H1 (cell line): ENCODE measurements around the gene TRDN. TPM values are rescaled to one million over a fixed set of nuclear protein-coding genes. Genes with fewer than 3 reads are reported as not detected.

Experiments
- CTCF ChIA-PET: fragments of 300-600 bp; sonication (Branson Sonifier 250); formaldehyde crosslinking; loops from one replicate; lab custom pipeline; 2021; ENCODE audit not compliant: partially characterized antibody; lab: Charles Lee
- POLR2A ChIA-PET: fragments of 300-600 bp; sonication (Branson Sonifier 250); formaldehyde crosslinking; loops from one replicate; lab custom pipeline; 2021; ENCODE audit warnings: inconsistent platforms; ENCODE audit not compliant: partially characterized antibody; lab: Charles Lee
- DNase-seq, 2 experiments: peaks; one replicate each; pipeline versions ENCODE4 v3.0.0 to v3.0.0-alpha.2; 2010 to 2022; ENCODE audit warnings: low spot score in 2 of 2, low read depth in 1 of 2, mixed read lengths in 1 of 2
- FAIRE-seq: peaks from 2 replicates; lab custom pipeline; 2011; peaks lifted over from hg19 to GRCh38; lab: Jason Lieb, UNC
- H2AFZ ChIP-seq: 2 replicates; pipeline ENCODE4 v1.8.1; 2012; ENCODE audit warnings: low read length, inconsistent platforms
- H2AK5ac ChIP-seq: 2 replicates; pipeline ENCODE4 v1.6.1; 2013; ENCODE audit warnings: low read depth, low read length
- H2BK120ac ChIP-seq: replicated peaks from 2 replicates; pipeline ENCODE3; 2013; ENCODE audit warnings: low read depth, low read length, inconsistent platforms
- H2BK12ac ChIP-seq: 2 replicates; pipeline ENCODE4 v1.6.1; 2013; ENCODE audit warnings: low read depth, low read length
- H2BK15ac ChIP-seq: 2 replicates; pipeline ENCODE4 v1.6.1; 2013; ENCODE audit warnings: low read length
- H2BK20ac ChIP-seq: 2 replicates; pipeline ENCODE4 v1.6.1; 2013; ENCODE audit warnings: low read length
- H2BK5ac ChIP-seq: 2 replicates; pipeline ENCODE4 v1.6.1; 2013; ENCODE audit warnings: low read depth, low read length
- H3K14ac ChIP-seq: 2 replicates; pipeline ENCODE4 v1.6.1; 2013; ENCODE audit warnings: inconsistent platforms; ENCODE audit not compliant: insufficient read length
- H3K18ac ChIP-seq: 2 replicates; pipeline ENCODE4 v1.6.1; 2013; ENCODE audit warnings: low read length; ENCODE audit errors: extremely low read depth
- H3K23ac ChIP-seq: 2 replicates; pipeline ENCODE4 v1.6.1; 2013; ENCODE audit warnings: inconsistent platforms; ENCODE audit not compliant: insufficient read length
- H3K23me2 ChIP-seq: 2 replicates; pipeline ENCODE4 v1.6.1; 2013; ENCODE audit warnings: low read depth, low read length
- H3K27ac ChIP-seq: 2 replicates; pipeline ENCODE4 v1.6.1; 2011; ENCODE audit warnings: low read depth, low read length, inconsistent platforms
- H3K27me3 ChIP-seq, 4 experiments: replicated peaks in 1 of 4; 1 replicate in 1 of 4; 2 replicates in 3 of 4; pipeline versions ENCODE4 v1.6.1 to v1.8.1; 2011 to 2013; ENCODE audit warnings: low read length in 3 of 4, mild to moderate bottlenecking in 3 of 4, inconsistent platforms in 2 of 4, mixed read lengths in 2 of 4, moderate library complexity in 1 of 4; ENCODE audit not compliant: control insufficient read depth in 3 of 4, insufficient read depth in 3 of 4; ENCODE audit errors: extremely low read depth in 1 of 4
- H3K36me3 ChIP-seq, 4 experiments: 2 replicates each; pipeline versions ENCODE4 v1.6.1 to v1.8.1; 2011 to 2013; ENCODE audit warnings: mild to moderate bottlenecking in 4 of 4, low read length in 3 of 4, moderate library complexity in 2 of 4, control low read depth in 1 of 4, inconsistent platforms in 1 of 4; ENCODE audit not compliant: insufficient read depth in 4 of 4, control insufficient read depth in 2 of 4
- H3K4ac ChIP-seq: replicated peaks from 2 replicates; pipeline ENCODE3; 2013; ENCODE audit warnings: low read length, low read depth, mixed read lengths, inconsistent platforms; ENCODE audit not compliant: insufficient read length
- H3K4me1 ChIP-seq, 4 experiments: replicated peaks in 1 of 4; 1 replicate in 1 of 4; 2 replicates in 3 of 4; pipeline versions ENCODE4 v1.6.1 to v1.8.1; 2011 to 2013; ENCODE audit warnings: low read length in 3 of 4, inconsistent platforms in 2 of 4, mixed read lengths in 1 of 4; ENCODE audit not compliant: insufficient read depth in 4 of 4, control insufficient read depth in 3 of 4
- H3K4me2 ChIP-seq, 2 experiments: 2 replicates each; pipeline versions ENCODE4 v1.6.1 to v1.8.1; 2011 to 2013; ENCODE audit warnings: low read depth in 2 of 2, low read length in 2 of 2, control low read depth in 1 of 2, inconsistent platforms in 1 of 2, mild to moderate bottlenecking in 1 of 2; ENCODE audit not compliant: insufficient read depth in 1 of 2
- H3K4me3 ChIP-seq, 4 experiments: fragments of 200-600, 300-600 bp in 1 of 4; sonication (generic), shearing (Covaris generic), sonication (Bioruptor Twin) in 1 of 4; 2 replicates each; pipeline versions ENCODE4 v1.5.1 to v1.8.1; 2011 to 2016; ENCODE audit warnings: low read length in 4 of 4, low read depth in 3 of 4, control low read depth in 2 of 4, inconsistent platforms in 2 of 4, mild to moderate bottlenecking in 2 of 4, mixed read lengths in 1 of 4, moderate library complexity in 1 of 4; ENCODE audit not compliant: insufficient read depth in 2 of 4; ENCODE audit errors: extremely low read depth in 1 of 4
- H3K56ac ChIP-seq: replicated peaks from 2 replicates; pipeline ENCODE3; 2013; ENCODE audit warnings: low read depth, mild to moderate bottlenecking, mixed read lengths, low read length, inconsistent platforms; ENCODE audit not compliant: insufficient read length
- H3K79me1 ChIP-seq: 2 replicates; pipeline ENCODE4 v1.6.1; 2013; ENCODE audit warnings: low read depth, low read length, control low read depth
- H3K79me2 ChIP-seq, 2 experiments: 2 replicates each; pipeline versions ENCODE4 v1.6.1 to v1.8.1; 2012 to 2013; ENCODE audit warnings: low read length in 2 of 2, mild to moderate bottlenecking in 2 of 2, inconsistent platforms in 1 of 2; ENCODE audit not compliant: insufficient read depth in 2 of 2, control insufficient read depth in 1 of 2
- H3K9ac ChIP-seq, 4 experiments: replicated peaks in 1 of 4; 1 replicate in 1 of 4; 2 replicates in 3 of 4; pipeline versions ENCODE4 v1.6.1 to v1.8.1; 2011 to 2013; ENCODE audit warnings: low read depth in 3 of 4, low read length in 3 of 4, control low read depth in 2 of 4, mild to moderate bottlenecking in 2 of 4, moderate library complexity in 2 of 4, inconsistent platforms in 1 of 4; ENCODE audit errors: extremely low read depth in 1 of 4
- H3K9me3 ChIP-seq, 2 experiments: 2 replicates each; pipeline versions ENCODE4 v1.6.1 to v1.8.1; 2012 to 2013; ENCODE audit warnings: mild to moderate bottlenecking in 2 of 2, moderate library complexity in 2 of 2, control low read depth in 1 of 2, inconsistent platforms in 1 of 2, low read depth in 1 of 2, low read length in 1 of 2, mixed read lengths in 1 of 2; ENCODE audit not compliant: insufficient read depth in 2 of 2
- H4K20me1 ChIP-seq, 2 experiments: replicated peaks in 1 of 2; 2 replicates each; pipeline versions ENCODE3 to v1.8.1; 2011 to 2013; ENCODE audit warnings: inconsistent platforms in 2 of 2, low read length in 2 of 2, mild to moderate bottlenecking in 1 of 2; ENCODE audit not compliant: insufficient read depth in 2 of 2, control insufficient read depth in 1 of 2
- H4K5ac ChIP-seq: 2 replicates; pipeline ENCODE4 v1.6.1; 2013; ENCODE audit warnings: low read length, low read depth, mixed read lengths, inconsistent platforms; ENCODE audit not compliant: insufficient read length
- H4K8ac ChIP-seq: 2 replicates; pipeline ENCODE4 v1.8.0; 2013; ENCODE audit warnings: mild to moderate bottlenecking, moderate library complexity, low read length, inconsistent platforms; ENCODE audit not compliant: insufficient read depth; ENCODE audit errors: extremely low read depth
- H4K91ac ChIP-seq: replicated peaks from 2 replicates; pipeline ENCODE3; 2013; ENCODE audit warnings: low read length, mixed read lengths, inconsistent platforms; ENCODE audit not compliant: insufficient read length
- CHD2 ChIP-seq: IDR thresholded peaks from 2 replicates; pipeline ENCODE4 v1.6.1; 2012; ENCODE audit warnings: low read length, improper control_type of control experiment
- WGBS, 2 experiments: shearing (Covaris generic) in 1 of 2; methylation state at CpG; one replicate each; pipeline versions ENCODE4 v1.1.6 to v1.1.7; 2013 to 2015; ENCODE audit warnings: low lambda C conversion rate in 2 of 2, mixed read lengths in 2 of 2, inconsistent platforms in 1 of 2, low coverage in 1 of 2, missing lambda C conversion rate in 1 of 2; ENCODE audit not compliant: insufficient replicate concordance in 2 of 2, insufficient coverage in 1 of 2, insufficient read length in 1 of 2; ENCODE audit errors: extremely low coverage in 1 of 2, missing lambda C conversion rate in 1 of 2; 5-methylcytosine and 5-hydroxymethylcytosine counted together
- polyA plus RNA-seq, 7 experiments: library from polyadenylated mRNA; depleted of rRNA in 3 of 7; stranded (reverse) in 5 of 7; unstranded in 2 of 7; fragments of >200 nt in 5 of 7; fragments of 200-250 nt in 2 of 7; gene quantifications; 1 replicate in 5 of 7; 2 replicates in 1 of 7; 4 replicates in 1 of 7; pipeline versions ENCODE4 v1.2.1 to v1.2.3, GENCODE V29; 2011 to 2013; ENCODE audit warnings: missing spikeins in 2 of 7, mixed read lengths in 2 of 7
- total RNA-seq: library from RNA; stranded (reverse); fragmentation: NEBNext Ultra II Directional; extraction: Animal tissue kit (Norgen Biotek cat#: 25700); gene quantifications from 2 replicates; pipeline ENCODE4 v1.2.1, GENCODE V29; 2021

TRDN gene
- total and polyA plus RNA-seq, 2 of the 8 experiments (the other 6 are each of a cell fraction or from before 2014, with no cell fraction given): 1.6 to 41.6 TPM

- DNase-seq (no peak), FAIRE-seq (no peak)
- Histone ChIP-seq H2AK5ac (no peak overlapping the region), H3K4ac (no peak overlapping the region), H3K23ac (no peak overlapping the region), H2BK5ac (0 out of 2 replicates have a peak overlapping the region, but pooled peaks have one; percentile 36), H4K5ac (peak overlapping the region; percentile 52), H4K20me1 (no peaks in the 10 kb centered on the region), H2AFZ (no peak overlapping the region), H3K27me3 (no peaks in the 10 kb centered on the region), H2BK15ac (no peak overlapping the region), H3K4me3 (peak overlapping the region in 1 of 4 experiments; percentile 4; a peak in 1 of 8 replicates), H3K14ac (no peak overlapping the region), H3K9me3 (peaks cover 3 to 7% of the 10 kb centered on the region in 2 experiments; a peak in 3 of 4 replicates), H2BK20ac (no peak overlapping the region), H3K4me1 (peaks cover 0 to 6% (median under 1%) of the 10 kb centered on the region in 4 experiments; a peak in 2 of 7 replicates), H2BK120ac (peak overlapping the region; percentile 78), H3K27ac (no peak overlapping the region), H3K79me2 (no peaks in the 10 kb centered on the region), H2BK12ac (no peak overlapping the region), H3K4me2 (peak overlapping the region in 1 of 2 experiments; percentile 26; a peak in 1 of 4 replicates), H3K79me1 (no peaks in the 10 kb centered on the region), H3K9ac (no peak overlapping the region), H3K23me2 (no peaks in the 10 kb centered on the region), H4K8ac (no peak overlapping the region), H3K36me3 (peaks cover 0 to 2% (median 0%) of the 10 kb centered on the region in 4 experiments; a peak in 2 of 8 replicates), H3K56ac (no peak overlapping the region), H3K18ac (no peak overlapping the region), H4K91ac (no peak overlapping the region)
- CTCF ChIA-PET: interaction anchor here (1.4 kb wide), 1 partner anchor 9 kb away, joined by 4 read pairs; no protein-coding TSS in a partner anchor
- WGBS, 2 experiments: 86% methylated on average over 1 of the region's 1 CpG; no CpG with 5 or more reads in 1 of the 2 experiments
- POLR2A ChIA-PET: no interaction called here
- TF ChIP-seq CHD2: no peak
Measured at GRCh38 chr6:123588546-123588895, 48.2 kb downstream of the TRDN start.
